ENCODE data around the gene RAP1GAP. TPM values are rescaled to one million over a fixed set of nuclear protein-coding genes. Genes with fewer than 3 reads are reported as not detected.

The RAP1GAP gene
- total RNA-seq, 2 experiments from 2014 or later: 0.37 to 0.69 TPM

DNA sequence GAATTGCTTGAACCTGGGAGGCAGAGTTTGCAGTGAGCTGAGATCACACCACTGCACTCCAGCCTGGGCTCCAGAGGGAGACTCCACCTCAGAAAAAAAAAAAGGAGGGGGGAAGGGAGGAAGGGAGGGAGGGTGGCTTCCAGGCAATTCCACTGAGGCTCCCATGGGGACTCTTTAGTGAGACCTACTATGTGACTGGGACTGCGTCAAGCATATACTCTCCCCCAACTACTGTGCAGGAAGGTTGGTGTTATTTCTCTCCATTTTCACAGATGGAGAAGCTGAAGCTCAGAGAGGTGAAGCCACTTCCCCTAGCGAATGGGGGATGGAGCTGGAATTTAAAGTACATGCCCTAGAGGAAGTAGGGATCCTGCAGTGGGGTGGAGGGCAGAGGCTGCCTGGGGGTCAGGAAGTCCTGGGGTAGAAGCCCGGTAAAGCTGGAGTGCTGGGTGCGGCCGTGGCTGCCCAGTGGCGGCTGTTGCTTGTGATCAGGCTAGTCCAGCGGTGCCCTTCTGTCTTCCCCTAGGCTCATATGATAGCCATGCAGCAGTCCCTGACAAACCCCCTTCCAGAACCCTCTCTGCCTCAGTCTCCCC, 40.3 kb downstream of the RAP1GAP start:
- Mint-ChIP-seq H3K4me1 (no peaks in the 10 kb centered on the region), H3K27ac (no peak overlapping the region), H3K4me3 (no peak overlapping the region), H3K27me3 (peaks cover 11% of the 10 kb centered on the region), H3K9me3 (no peaks in the 10 kb centered on the region), H3K36me3 (no peaks in the 10 kb centered on the region)
- no peak for ATAC-seq (ENCODE audit: low read depth)
- DNase-seq: no peak
- POLR2A ChIA-PET: no interaction called here

DNA sequence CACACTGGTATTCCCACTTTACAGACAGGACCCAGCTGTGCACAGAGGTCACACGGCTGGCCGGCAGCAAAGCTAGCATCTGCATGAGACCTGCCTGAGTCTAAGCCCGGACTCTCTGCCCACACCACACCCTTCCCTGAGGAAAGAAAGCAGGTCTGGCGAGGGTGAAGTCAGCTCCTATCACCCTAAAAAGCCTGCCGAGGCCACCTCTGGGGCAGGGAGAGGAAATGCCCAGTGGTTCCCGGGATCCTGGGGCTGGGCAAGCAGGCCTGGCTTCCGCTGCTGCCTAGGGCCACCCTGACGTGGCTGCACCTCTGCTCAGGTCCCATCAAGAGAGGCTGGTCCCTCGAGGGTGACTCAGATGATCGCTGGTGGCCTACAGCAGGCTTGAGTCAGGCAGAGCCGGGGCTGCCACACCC, 42.2 kb downstream of the RAP1GAP start:
- DNase-seq (no peak), ATAC-seq (ENCODE audit: low read depth) (no peak)
- peaks cover 4% of the 10 kb centered on the region for H3K4me1 Mint-ChIP-seq
- H3K27me3 Mint-ChIP-seq: peaks cover 17% of the 10 kb centered on the region
- no peak overlapping the region for H3K27ac Mint-ChIP-seq
- no peaks in the 10 kb centered on the region for H3K36me3 Mint-ChIP-seq
- no peaks in the 10 kb centered on the region for H3K9me3 Mint-ChIP-seq
- POLR2A ChIA-PET: no interaction called here
- H3K4me3 Mint-ChIP-seq: no peak overlapping the region

- no peaks in the 10 kb centered on the region for H3K9me3 Mint-ChIP-seq
- POLR2A ChIA-PET: no interaction called here
- DNase-seq: no peak
- peaks cover 24% of the 10 kb centered on the region for H3K27me3 Mint-ChIP-seq
- no peak overlapping the region for H3K27ac Mint-ChIP-seq
- H3K4me3 Mint-ChIP-seq: no peak overlapping the region
- H3K36me3 Mint-ChIP-seq: no peaks in the 10 kb centered on the region
- H3K4me1 Mint-ChIP-seq: peaks cover 6% of the 10 kb centered on the region
- ATAC-seq (ENCODE audit: low read depth): no peak
These were observed 43.6 kb downstream of the RAP1GAP start for GRCh38 chr1:21625390-21626190.

GRCh38 chr1:21624571-21625389, 44.4 kb downstream of the RAP1GAP start:
- ATAC-seq (ENCODE audit: low read depth) (no peak), DNase-seq (no peak)
- POLR2A ChIA-PET: no interaction called here
- Mint-ChIP-seq H3K27me3 (peaks cover 24% of the 10 kb centered on the region), H3K9me3 (no peaks in the 10 kb centered on the region), H3K36me3 (no peaks in the 10 kb centered on the region), H3K4me3 (no peak overlapping the region), H3K27ac (no peak overlapping the region), H3K4me1 (peaks cover 6% of the 10 kb centered on the region)

DNA sequence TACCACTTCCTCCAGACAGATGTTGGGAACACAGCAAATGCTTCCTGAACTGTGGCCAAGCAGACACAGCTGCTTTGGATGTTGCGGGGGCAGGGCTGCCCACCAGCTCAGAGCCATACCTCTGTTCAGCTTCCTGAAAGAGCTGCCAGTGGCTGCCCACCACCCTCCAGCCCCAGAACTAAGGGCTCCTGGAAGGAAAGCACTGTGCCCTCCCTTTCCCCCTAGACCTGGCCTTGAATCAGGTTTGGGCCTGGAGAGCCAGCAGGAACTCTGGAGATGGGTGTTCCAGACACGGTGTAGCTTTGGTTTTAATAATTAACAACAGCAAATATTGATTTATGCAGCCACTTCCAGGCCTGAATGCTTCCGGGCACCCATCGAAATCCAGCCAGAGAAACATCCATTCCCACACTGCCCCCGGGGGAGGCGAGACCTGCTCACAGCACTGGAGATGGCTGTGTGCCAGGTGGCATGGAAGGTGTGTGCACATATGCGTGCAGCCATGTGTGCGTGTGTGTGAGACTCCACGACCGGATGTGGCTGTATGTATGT, 45.7 kb downstream of the RAP1GAP start:
- H3K27me3 Mint-ChIP-seq: peaks cover 24% of the 10 kb centered on the region
- no peak overlapping the region for H3K4me3 Mint-ChIP-seq
- H3K27ac Mint-ChIP-seq: no peak overlapping the region
- POLR2A ChIA-PET: no interaction called here
- no peaks in the 10 kb centered on the region for H3K36me3 Mint-ChIP-seq
- H3K9me3 Mint-ChIP-seq: no peaks in the 10 kb centered on the region
- ATAC-seq (ENCODE audit: low read depth): no peak
- DNase-seq: no peak
- peaks cover 6% of the 10 kb centered on the region for H3K4me1 Mint-ChIP-seq

- no peaks in the 10 kb centered on the region for H3K36me3 Mint-ChIP-seq
- POLR2A ChIA-PET: no interaction called here
- peak overlapping the region; percentile 71 for H3K4me3 Mint-ChIP-seq
- ATAC-seq (ENCODE audit: low read depth): peak; percentile 71
- peaks cover 6% of the 10 kb centered on the region for H3K4me1 Mint-ChIP-seq
- H3K9me3 Mint-ChIP-seq: no peaks in the 10 kb centered on the region
- peaks cover 24% of the 10 kb centered on the region for H3K27me3 Mint-ChIP-seq
- H3K27ac Mint-ChIP-seq: no peak overlapping the region
- DNase-seq: peak; percentile 76
These were observed 46.5 kb downstream of the RAP1GAP start for GRCh38 chr1:21622466-21623315.

- no peaks in the 10 kb centered on the region for H3K36me3 Mint-ChIP-seq
- POLR2A ChIA-PET: no interaction called here
- peak overlapping the region; percentile 19 for H3K4me3 Mint-ChIP-seq
- H3K27me3 Mint-ChIP-seq: peaks cover 24% of the 10 kb centered on the region
- no peak overlapping the region for H3K27ac Mint-ChIP-seq
- DNase-seq (peak; percentile 41), ATAC-seq (ENCODE audit: low read depth) (peak; percentile 6)
- H3K4me1 Mint-ChIP-seq: peaks cover 6% of the 10 kb centered on the region
- no peaks in the 10 kb centered on the region for H3K9me3 Mint-ChIP-seq
These were observed 47.3 kb downstream of the RAP1GAP start for GRCh38 chr1:21621761-21622436.

DNA sequence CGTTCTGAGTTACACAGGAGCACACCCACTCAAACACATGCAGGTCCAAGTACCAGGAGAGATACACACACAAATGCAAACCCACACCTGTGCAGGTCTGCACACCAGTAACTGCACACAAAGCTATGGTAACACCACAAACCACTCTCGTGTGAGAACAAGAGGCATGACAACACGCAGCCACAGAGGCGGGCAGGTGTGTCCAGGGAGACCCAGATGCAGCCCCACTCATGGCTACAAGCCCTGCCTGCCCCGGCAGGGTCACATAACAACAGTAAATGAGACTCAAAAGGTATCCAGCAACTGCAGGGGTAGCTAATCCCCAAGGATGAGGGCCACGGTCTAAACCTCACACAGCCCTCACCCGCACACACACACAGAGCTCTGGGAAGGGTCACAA, 48.1 kb downstream of the RAP1GAP start:
- Mint-ChIP-seq H3K27ac (no peak overlapping the region), H3K27me3 (peaks cover 24% of the 10 kb centered on the region), H3K36me3 (no peaks in the 10 kb centered on the region), H3K4me1 (peaks cover 6% of the 10 kb centered on the region), H3K9me3 (no peaks in the 10 kb centered on the region), H3K4me3 (peak overlapping the region; percentile 19)
- POLR2A ChIA-PET: no interaction called here
- ATAC-seq (ENCODE audit: low read depth) (no peak), DNase-seq (no peak)

DNA sequence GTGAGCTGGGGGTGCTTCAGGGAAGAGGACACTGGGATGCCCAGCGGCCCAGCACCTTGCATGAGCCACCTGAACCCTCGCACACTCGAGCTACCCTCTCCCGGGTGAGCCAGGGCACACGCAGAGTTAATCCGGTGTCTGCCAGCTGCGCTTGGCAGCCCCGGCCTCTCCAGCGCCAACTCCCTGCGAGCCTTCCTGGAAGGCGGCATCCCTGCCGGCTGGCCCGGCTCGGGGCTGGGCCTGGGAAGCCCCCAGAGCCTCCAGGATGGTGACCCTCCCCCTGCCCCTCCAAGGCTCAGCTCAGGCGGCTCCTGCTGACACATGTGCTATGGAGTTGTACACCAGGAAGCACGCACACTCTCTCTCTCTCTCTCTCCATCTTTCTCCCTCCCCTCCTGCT, 48.7 kb downstream of the RAP1GAP start:
- H3K27me3 Mint-ChIP-seq: peaks cover 24% of the 10 kb centered on the region
- no peaks in the 10 kb centered on the region for H3K36me3 Mint-ChIP-seq
- DNase-seq (no peak), ATAC-seq (ENCODE audit: low read depth) (no peak)
- POLR2A ChIA-PET: no interaction called here
- H3K4me1 Mint-ChIP-seq: peaks cover 6% of the 10 kb centered on the region
- no peak overlapping the region for H3K4me3 Mint-ChIP-seq
- H3K9me3 Mint-ChIP-seq: no peaks in the 10 kb centered on the region
- no peak overlapping the region for H3K27ac Mint-ChIP-seq

- Mint-ChIP-seq H3K36me3 (no peaks in the 10 kb centered on the region), H3K27ac (no peak overlapping the region), H3K9me3 (no peaks in the 10 kb centered on the region), H3K4me1 (peaks cover 6% of the 10 kb centered on the region), H3K27me3 (peaks cover 24% of the 10 kb centered on the region), H3K4me3 (no peak overlapping the region)
- DNase-seq (no peak), ATAC-seq (ENCODE audit: low read depth) (no peak)
- POLR2A ChIA-PET: no interaction called here
These were observed 49.1 kb downstream of the RAP1GAP start for GRCh38 chr1:21620011-21620410.

DNA sequence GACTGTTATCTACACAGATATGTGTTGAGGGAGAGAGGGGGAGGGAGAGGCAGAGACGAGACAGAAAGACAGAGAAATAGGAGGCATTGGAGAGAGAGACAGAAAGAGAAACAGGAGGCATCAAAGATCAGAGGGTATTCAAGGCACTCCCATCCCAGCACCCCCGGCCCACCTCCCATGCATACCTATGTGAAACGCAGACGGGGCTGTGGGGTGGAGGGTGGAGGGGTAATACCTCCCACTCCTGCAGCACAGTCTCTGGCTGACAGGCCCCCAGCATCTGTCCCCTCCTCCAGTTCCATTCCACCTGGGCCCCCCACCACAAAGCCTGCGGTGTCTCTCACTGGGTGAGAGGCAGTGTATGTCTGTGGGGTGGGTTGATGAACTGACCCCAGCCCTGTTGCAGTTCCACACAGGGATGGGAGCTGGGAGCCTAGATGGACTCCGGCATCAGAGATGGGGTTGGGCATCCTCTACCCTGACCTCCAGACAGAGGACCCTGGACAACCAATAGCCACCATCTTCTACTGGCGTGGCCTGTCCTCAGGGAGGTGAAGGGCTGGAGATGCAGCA, 49.7 kb downstream of the RAP1GAP start:
- Mint-ChIP-seq H3K4me3 (no peak overlapping the region), H3K9me3 (no peaks in the 10 kb centered on the region), H3K27ac (no peak overlapping the region), H3K27me3 (peaks cover 24% of the 10 kb centered on the region), H3K36me3 (no peaks in the 10 kb centered on the region), H3K4me1 (peaks cover 6% of the 10 kb centered on the region)
- POLR2A ChIA-PET: no interaction called here
- ATAC-seq (ENCODE audit: low read depth) (no peak), DNase-seq (no peak)

DNA sequence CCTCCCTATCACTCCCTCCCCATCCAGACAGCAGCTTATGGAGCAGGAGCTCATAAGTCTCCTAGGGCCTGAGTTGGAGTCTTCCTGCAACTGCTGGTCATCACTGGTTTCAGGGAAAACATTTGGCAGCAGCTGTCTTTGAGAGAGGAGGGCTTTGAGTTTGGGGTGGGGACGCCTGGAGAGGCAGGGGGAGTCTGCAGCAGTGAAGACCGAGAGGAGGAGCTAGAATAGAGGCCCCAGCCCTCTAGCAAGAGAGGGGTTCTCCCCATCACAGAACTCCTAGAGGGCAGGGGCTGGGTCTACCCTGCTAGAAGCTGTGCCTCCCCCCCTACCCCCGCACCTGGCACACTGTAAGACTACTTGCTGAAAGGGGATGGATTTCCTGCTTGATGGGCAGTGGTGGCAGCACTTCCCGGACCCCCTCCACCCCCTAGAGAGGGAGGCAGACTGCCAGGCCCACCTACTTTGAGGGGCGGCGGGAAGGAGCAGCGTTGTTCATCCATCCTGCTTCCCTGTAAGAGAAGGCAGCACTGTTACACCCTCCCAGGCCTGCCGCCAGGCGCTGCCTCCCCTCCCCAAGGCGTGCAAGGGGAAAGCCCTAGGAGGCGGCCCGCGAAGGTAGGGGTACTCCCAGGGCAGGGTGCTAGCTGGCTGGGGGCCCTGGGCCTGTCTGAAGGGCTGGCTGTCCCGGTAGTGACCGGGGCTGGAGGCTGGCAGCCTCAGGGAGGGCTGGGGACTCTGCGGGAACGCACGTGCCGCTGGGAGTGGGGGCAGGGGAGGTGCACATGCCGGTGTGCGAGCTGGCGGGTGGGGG, 50.4 kb downstream of the RAP1GAP start:
- DNase-seq (no peak), ATAC-seq (ENCODE audit: low read depth) (no peak)
- H3K4me3 Mint-ChIP-seq: no peak overlapping the region
- H3K27me3 Mint-ChIP-seq: peaks cover 24% of the 10 kb centered on the region
- H3K27ac Mint-ChIP-seq: no peak overlapping the region
- H3K9me3 Mint-ChIP-seq: no peaks in the 10 kb centered on the region
- H3K4me1 Mint-ChIP-seq: peaks cover 6% of the 10 kb centered on the region
- POLR2A ChIA-PET: no interaction called here
- no peaks in the 10 kb centered on the region for H3K36me3 Mint-ChIP-seq
